Stimulated activated CD4-positive, alpha-beta T cell treated with anti-CD3 and anti-CD28 coated beads, Interleukin-2, amount 100 ng/mL, for 24 hours (primary cell): ENCODE results near the gene POLR2L.

Experiments
- DNase-seq, 2 donors: peaks; one replicate each; pipeline ENCODE4 v3.0.0-alpha.2; 2020

The POLR2L gene

DNA sequence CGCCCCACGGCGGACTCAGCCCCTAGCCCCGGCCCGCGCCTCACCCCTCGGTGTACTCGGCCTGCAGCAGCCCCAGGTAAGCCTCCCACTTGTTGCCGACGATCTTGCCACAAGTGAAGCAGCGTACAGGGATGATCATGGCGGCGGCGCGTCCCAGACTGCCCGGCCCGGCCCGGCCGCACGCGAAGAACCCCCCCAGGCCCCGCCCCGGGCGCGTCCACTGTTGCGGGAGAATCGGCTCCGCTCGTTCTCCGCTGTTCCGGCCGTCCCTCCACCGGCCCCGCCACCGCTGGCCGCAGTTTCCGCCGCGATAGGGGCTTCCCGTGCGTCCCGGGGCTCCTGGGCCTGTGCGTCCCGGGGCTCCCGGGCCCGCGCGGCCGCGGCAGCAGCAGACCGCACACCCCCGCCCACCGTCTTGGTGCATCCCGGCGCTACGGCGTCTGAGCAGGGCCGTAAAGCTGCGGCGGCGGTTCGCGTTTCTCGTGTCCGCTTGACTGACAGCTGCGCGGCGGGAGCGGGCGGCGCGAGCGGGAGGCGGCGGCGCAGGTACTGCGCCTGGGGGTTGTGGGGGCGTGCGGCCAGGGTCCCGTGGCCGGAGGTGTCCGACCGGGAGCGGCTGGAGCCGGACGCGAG lies at the start of gene POLR2L, which contains the start of gene TSPAN4:
POLR2L (minus strand) TSS at position 160 of the 633 bp plus-strand sequence; CDS start at position 139, 21 bp downstream.
TSPAN4 (plus strand) TSS at position 483 of the 633 bp plus-strand sequence. CDS start 7,453 bp downstream, outside the sequence.
- DNase-seq, result peak; percentile 92 to 93

DNA sequence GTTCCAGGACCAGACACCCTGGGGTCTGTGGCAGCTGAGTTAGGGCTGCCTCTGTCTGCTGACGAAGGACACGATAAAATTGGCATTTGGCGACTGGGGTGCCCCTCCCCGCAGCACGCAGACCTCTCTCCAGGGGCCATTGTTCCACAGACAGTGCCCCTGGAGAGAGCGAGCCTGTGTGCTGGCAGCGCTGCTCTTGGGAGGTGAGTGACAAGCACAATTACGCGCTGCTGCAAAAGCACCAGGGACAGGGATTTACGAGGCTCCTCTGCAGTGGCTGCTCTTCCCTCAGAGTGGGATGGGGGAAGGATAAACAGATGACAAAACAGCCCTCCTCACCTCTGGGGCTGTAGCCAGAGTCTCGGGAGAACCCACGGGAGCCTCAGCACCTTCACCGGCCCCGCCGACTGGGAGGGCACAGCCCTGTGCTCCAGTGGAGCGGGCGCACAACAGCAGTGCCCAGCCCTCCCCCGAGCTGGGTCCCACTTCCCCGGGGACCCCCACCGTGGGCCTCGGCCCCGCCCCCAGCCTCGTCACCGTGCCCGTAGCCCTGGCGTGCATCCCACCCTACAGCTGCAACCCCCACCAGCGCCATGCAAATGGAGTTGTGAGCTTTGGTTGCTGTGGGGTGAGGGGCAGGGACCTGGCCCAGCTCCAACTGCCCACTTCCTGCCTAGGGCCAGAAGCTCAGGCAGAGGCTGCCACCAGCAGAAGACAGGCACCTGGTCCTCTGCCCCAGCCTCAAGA lies 48.6 kb upstream of the POLR2L start:
- no peak for DNase-seq

DNA sequence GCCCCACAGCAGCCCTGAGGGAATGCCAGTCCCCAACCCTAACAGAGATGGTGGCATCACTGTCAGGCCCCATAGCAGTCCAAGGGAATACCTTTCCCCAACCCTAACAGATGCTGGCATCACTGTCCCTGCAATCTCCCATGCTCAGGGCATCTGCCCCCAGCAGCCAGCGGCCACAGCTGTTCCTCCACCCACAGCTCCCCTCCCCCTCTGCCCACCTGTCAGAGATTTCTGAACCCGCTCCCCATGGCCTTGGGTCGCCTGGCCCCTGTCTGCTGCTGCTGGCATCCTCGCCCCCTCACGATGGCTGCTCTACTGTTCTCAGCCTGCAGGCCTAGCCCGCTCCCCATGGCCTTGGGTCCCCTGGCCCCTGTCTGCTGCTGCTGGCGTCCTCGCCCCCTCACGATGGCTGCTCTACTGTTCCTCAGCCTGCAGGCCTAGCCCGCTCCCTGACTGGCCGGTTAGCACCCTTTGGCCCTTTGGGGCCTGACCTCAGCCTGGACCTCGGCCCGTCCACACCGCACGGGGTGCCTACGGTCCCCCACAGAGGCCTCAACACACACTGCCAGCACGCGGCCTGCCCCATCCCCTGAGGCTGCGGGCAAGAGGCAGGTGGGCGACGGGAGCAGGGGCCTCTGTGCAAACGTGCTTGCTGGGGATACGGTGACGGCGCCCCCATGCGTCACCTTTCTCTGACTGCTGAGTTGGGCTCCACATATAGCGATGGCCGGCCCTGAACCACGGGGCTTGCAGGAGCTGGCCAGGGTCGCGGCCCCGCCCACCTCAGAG lies 47.6 kb upstream of the POLR2L start:
- no peak for DNase-seq

DNA sequence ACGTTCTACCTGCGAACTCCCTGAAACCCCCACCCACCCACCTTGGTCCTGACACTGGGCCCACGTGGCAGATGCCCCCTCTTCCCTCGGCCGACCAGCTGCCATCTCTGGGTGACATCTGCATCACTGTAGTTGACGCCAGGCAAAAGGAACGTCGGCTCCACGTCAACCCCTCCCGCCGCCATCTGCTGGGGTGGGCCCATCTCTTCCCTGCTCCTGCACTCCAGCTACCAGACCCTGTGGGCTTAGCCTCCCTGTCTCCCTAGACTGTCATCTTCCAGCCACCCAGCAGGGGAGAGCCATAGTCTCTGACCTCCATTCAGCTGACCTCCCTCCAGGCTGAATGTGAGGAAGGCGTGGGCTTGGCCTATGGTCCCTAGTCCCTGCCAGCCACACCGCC lies 46.9 kb upstream of the POLR2L start:
- no peak for DNase-seq

DNA sequence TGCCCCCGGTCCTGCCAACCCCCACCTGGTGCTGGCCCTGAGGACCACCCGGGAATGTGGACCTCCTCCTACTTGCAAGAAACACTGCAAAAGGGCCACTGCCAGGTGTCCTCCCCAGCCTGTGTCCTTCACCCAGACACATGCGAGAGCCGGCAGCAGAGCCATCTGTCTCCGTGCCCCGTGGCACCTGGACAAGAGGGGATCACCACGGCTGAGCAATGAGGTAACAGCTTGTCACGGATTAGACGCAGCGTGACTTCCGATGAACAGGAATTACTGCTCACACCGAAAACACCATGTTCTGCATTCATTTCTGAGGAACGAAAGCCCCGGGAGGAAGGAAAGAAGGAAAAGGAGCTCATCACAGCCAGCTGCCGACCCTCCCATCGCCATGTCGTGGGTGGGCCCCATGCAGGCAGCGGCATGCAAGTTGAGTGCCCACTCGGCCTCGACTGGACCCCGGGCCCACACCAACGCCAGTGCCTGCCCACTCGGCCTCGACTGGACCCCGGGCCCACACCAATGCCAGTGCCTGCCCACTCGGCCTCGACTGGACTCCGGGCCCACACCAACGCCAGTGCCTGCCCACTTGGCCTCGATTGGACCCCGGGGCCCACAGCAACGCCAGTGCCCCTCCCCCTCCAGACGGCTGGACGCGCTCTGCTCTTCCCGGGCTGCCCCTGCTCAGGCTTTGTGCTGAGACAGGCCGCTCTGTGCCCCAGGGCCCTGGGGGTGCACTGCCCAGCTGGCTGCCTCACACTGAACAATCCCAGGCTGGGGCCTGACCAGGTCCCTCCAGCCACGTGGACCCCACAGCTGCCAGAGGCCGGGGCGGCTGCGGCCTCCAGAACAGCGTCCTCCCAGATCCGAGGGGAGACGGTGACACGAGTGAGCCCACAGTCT lies 46.2 kb upstream of the POLR2L start:
- DNase-seq, result no peak

DNA sequence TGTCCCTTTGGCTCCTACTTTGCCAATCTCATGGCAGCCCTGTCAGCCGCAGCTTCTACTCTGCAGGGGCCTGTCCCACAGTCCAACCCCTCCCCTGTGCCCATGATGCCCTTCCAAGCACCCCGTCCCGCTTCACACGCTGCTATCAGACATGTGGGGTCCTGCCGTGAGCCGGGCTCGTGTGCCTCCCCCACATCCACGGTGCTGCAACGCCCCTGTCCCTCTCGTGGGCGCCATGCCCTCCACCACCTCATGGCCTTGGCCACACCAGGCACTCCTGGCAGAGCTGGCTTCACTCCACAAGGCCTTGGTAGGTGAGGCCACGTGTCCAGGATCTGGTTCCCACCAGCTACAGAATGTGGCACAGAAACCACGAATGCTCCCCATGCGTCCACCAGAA lies 45.3 kb upstream of the POLR2L start:
- no peak for DNase-seq

DNA sequence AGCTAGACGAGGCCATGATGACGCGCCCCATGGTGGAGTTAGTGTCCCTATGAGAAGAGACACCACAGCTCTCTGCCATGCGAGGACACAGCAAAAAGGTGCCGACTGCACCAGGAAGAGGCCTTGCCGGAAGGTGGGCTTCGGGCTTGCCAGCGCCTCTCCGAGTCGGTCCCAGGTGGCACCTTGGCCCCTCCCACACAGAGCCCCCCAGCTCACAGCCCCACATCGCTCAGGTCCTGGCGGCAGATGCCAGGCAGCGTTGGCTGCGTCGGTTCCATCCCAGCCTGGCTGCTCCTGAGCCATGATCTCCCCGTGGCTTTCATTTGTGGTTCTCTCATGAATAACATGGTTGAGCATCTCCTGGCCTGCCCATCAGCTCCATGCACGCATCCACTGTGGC lies 44.2 kb upstream of the POLR2L start:
- DNase-seq, result no peak

DNA sequence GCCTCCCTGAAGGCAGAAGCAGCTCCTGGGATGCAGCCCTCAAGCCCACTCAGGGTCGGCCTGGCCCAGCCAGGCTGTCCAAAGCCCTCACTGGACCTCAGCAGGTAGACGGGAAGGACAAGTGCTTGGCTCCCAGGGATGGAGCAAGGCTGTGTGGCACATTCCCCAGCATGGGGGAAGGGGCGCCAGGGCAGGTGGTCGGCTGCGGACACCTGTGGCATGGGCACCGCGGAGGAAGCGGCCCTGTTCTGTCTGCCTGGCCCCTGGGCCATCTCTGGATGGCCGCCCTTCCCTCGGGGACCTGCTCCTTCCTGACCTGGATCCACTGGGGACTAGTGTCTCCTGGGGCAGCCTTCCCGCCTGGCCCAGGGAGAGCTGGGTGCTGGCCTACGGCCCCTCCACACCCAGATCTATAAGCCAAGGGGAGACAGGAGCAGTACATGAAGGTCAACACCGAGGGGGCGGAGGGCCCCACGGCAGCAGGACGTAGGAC lies 42.3 kb upstream of the POLR2L start:
- DNase-seq, result no peak

DNA sequence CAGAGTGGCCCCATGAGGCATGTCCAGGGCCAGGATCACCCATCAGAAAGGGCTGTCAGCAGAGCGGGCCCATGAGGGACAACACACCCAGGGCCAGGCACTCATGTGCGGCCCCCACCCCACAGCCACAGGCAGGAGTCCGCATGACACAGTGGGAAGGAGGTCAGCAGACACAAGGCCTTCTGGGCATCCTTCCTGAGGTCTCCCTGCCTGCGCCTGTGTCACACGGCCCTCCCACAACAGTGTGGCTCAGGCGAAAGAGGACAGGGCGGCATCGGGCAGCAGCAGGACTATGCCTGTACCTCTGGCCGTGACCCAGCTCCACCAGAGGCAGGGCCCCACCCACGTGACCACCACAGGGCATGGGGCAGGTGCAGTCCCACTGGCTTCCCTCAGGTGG lies 41.2 kb upstream of the POLR2L start:
- no peak for DNase-seq

DNA sequence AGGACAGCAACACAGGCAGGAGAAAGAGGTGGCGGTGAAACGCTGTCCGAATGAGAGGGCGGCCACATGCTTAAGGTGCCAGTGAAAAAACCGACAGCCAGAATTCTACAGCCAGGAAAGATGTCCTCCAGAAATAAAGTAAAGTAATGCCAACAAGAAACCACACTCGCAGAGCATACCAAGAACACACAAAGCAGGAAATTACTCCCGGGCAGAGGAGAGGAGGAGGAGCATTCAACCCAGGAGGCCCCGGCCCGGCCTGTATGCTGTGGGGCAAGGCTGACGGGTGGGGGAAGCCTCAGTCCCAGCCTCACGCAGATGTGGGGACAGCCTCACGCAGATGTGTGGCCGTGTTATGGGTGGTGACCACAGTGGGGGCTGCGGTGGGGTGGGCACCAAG lies 40.3 kb upstream of the POLR2L start:
- DNase-seq, result no peak

DNA sequence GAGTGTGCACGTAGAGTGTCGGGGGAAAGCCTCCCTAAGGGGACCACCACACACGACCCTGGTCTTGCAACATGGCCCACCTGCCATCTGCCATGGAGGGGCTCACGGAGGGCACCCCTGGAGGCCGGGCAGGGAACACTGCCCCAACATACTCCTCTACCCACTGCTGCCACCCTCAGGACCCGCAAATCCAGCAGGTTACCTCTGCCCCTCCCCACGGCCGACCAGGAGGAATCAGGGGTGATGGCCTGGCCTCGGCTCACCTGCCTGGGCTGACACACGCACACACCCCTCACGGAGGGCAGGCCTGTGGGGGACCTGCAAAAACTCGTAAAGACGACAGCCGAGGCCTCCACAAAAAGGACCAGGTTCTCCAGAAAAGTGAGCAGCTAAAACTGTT lies 38.1 kb upstream of the POLR2L start:
- DNase-seq, result no peak

DNA sequence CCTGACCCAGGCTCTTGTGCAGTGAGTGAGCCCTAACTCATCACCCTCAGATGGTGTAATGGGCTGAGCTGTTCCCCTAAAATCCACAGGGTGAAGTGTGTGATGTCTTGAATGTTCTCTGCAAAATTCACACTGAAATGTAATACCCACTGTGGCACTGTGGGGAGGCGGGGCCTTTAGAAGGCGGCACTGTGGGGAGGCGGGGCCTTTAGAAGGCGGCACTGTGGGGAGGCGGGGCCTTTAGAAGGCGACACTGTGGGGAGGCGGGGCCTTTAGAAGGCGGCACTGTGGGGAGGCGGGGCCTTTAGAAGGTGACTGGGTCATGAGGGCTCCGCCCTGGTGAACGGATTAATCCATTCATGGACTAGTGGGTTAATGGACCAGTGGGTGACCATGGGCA lies 35.2 kb upstream of the POLR2L start:
- DNase-seq, result peak; percentile 25 to 38

DNA sequence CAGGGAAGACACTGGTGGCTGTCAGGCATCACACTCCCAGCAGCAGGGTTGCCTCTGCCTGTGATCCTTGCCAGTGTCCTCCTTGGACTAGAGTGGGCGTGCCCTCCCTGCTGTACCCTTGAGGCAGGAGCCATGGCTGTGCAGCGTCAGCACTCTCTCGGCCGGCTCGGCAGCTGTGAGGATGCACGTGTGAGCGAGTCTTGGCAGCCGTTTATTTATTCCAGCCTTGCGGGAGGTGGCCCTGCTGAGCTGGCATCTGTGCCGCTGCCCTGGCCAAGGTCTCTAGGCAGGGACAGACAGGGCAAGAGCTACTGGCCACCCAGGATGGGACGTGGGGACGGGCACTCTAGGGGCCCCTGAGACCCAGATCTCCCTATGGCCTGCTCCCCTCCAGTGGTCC lies 34.2 kb upstream of the POLR2L start:
- no peak for DNase-seq

DNA sequence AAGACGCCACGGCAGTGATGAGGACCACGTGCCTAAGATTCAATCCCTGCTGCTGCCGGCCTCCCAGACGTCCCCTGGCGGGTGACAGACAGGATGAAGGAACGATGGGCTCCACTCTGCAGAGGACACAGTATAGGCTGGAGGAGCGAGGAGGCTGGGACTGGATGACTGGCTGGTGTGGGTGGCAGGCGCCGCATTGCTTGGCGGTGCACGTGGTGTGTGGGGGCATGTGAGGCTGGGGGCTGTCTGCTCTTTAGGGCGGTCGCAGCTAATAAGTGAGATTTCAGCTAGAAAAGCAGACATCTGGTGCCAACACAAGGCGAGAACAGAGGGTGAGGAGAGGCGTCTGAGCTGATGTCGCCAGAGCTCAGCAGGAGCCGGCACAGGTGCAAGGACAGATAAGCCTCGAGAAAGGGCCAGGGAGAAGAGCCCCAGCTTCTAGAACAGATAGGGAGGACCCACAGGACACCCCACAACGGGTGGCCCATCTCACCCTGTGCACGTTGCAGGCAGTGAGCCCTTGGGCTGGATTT lies 33.5 kb upstream of the POLR2L start:
- no peak for DNase-seq

DNA sequence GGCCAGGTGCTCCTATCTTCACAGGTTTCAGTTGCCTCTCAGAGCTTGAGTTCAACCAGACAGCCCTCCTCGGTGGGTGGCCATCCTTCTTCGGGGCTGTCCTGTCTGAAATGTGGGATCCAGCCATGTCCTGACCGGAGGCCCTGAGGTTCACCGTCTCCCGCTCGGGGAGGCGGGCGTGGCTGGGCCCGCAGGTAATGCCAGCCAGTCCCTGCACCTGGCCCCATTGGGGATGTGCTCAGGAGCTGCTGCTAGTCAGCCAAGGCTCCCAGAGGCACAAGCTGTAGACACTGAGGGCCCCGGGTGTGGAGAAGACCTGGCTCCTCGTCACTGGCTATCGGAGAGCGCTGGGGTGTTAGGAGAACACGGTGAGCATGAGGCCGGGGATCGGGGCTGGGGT lies 32.9 kb upstream of the POLR2L start:
- DNase-seq, result no peak

DNA sequence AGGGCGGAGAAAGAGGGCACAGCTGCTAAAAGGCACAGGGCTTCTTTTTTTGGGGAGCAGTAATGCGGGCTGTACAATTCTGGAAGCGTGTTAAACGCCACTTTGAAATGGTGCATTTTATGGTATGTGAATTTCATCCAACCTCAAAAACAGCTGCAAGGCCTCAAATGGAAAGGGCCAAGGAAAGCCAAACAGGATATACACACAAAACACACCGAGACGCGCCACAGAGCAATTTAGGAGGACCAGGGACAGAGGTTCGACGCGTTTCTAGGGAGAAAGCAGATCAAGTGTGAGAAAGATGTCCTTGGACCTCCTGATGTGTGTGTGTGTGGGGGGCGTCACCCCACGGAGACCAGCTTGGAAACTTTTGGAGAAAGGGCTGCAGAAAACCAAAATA lies 31.4 kb upstream of the POLR2L start:
- DNase-seq, result no peak

DNA sequence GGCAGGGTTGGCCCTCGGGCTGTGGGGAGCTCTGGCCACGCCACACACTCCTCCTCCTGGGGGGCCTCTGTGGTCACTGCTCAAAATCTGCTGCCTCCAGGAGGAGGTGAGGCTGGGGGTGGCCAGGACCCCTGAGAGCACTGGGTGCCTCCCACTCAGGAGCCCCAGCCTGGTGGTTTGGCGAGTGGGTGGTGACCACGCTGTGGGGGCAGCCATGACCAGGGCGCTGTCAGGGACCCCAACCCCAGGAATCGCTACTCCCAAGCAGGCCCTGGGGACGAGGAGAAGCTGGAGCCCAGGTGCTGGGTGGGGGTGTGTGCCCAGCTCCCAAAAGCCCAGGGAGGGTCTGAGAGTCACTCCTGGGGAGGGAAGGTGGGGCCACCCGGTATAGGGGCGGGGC lies 30.5 kb upstream of the POLR2L start:
- no peak for DNase-seq

DNA sequence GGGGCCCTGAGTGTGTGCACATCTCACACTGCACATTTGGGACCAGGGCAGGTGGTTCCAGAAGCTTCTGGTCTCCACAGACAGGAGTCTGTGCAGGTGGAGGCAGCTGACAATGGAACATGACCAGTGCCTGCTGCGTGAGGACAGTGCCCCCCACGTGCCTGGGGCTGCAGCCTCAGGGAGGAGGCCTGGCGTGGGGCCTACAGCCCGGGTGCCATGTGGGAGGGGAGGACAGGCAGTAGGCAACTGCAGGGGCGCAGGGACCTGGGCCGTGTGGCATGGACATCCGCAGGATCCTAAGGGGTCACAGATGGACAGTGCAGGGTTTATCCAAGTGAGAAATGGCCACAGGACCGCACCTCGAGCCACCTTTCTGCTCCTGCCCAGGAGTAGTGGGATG lies 29.1 kb upstream of the POLR2L start:
- DNase-seq, result no peak

DNA sequence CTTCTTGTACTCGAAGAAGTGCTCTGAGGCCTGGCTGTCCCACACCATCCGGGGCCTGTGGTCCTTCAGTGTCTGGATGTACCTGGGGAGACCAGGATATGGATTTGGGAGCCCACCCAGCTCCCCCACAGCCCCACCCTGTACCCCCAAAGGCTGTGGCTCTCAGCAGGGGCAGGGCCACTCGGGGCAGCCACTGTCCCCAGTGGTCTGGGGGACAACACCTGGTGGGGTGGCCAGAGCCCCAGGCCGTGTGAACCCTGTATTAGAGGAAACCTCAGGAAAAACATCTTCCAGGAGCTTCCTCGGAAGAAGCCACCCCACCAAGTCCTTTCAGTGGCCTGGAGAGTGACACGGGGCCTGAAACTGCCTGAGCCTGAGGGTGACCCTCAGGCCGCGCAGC lies 28.1 kb upstream of the POLR2L start:
- no peak for DNase-seq

DNA sequence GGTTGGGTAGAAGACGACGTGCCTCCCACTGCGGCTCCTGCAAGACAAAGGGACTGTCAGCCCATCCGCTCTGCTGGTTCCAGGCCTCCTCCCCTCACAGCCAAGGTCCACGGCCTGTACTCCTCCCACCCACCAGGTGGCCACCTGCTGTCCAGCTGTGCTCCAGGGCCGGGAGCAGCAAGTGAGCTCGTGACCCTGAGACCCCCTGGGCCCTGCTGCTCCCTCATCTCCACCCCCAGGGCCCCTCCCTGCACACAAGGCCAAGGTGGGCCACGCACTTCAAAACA lies 27.7 kb upstream of the POLR2L start:
- DNase-seq, result no peak

DNA sequence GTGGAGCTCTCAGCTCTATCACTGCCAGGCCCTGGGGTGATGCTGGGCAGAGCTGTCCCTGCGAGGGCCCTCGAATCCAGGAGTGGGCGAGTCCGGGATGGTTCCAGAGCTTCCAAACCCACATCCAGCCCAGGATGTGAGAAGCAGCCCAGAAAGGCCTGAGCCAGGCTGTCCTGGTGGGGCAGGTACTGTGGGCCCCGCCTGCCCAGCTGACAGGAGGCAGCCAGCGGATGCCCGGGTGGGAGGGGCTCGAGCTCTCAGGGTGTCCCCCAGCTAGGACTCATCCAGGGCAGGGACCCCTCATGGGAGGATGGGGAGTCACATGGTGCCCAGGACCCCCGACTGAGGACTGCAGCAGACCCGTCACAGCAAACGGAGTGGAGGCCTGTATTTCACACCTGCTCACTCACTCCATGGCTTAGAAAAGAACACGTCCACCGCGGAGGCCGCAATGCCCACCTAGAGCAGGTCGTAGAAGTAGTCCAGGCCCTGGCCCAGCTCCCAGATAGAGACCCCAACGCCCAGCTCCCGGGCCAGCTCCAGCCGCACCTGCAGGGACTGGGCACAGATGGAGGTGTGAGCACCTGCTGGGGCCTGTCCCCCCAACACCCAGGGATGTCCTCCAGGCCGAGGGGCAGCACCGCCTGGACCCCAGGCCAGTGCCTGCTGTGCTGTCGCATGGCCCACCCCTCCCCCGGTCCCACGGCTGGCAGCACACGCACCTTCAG lies 27.2 kb upstream of the POLR2L start:
- no peak for DNase-seq

DNA sequence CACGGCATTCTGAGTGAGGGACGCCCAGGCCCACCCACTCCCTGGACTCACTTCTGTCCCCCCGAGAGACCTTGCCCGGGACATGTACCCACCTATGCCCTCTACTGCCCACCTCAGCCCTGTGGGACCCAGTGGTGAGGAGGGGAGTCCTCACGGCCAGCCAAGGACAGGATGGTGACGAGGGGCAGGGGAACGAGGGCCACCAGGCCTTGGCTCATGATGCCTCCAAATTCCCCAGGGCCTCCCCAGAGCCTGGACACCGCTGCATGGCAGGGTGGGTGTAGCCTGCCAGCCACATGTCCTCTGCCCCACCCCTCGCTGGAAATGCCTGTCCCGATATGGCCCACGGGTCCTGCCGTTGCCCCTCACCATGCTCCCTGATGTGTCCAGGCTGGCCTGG lies 26.5 kb upstream of the POLR2L start:
- DNase-seq, result no peak
